SK-N-SH treated with all-trans-retinoic acid at 6 μM for 48 hours (cell line): ENCODE data around the gene ID3.
A peak's percentile ranks its signal among the peaks of the same experiment; 100 is the strongest.

Source experiments
- ATAC-seq: fragments of 200-7000 bp; cut with Tn5 transposase; 3 replicates; pipeline ENCODE4 v1.9.1; 2020; ENCODE audit warnings: mild to moderate bottlenecking, moderate library complexity
- BACH2 ChIP-seq: fragments of 250-450 bp; sonication (Bioruptor Pico); IDR thresholded peaks from 2 replicates; pipeline ENCODE4 v1.9.0; 2021; ENCODE audit warnings: mild to moderate bottlenecking, borderline replicate concordance
- GLIS3 ChIP-seq: fragments of 250-450 bp; sonication (Bioruptor Pico); IDR thresholded peaks from 2 replicates; pipeline ENCODE4 v1.5.0; 2020; ENCODE audit warnings: mild to moderate bottlenecking, moderate library complexity
- PATZ1 ChIP-seq: fragments of 250-450 bp; sonication (Bioruptor Pico); IDR thresholded peaks from 2 replicates; pipeline ENCODE4 v1.8.0; 2020; ENCODE audit warnings: mild to moderate bottlenecking, moderate library complexity, borderline replicate concordance
- PPARA ChIP-seq: fragments of 250-450 bp; sonication (Bioruptor Pico); IDR thresholded peaks from 2 replicates; pipeline ENCODE4 v1.5.0; 2020; ENCODE audit warnings: mild to moderate bottlenecking, borderline replicate concordance
- TCF4 ChIP-seq: fragments of 250-450 bp; sonication (Bioruptor Pico); IDR thresholded peaks from 2 replicates; pipeline ENCODE4 v1.8.0; 2021; ENCODE audit warnings: mild to moderate bottlenecking, moderate library complexity, borderline replicate concordance
- TOX ChIP-seq: fragments of 250-450 bp; sonication (Bioruptor Pico); IDR thresholded peaks from 2 replicates; pipeline ENCODE4 v1.8.0; 2021; ENCODE audit warnings: mild to moderate bottlenecking, moderate library complexity, borderline replicate concordance
- TSHZ2 ChIP-seq: fragments of 250-450 bp; sonication (Bioruptor Pico); IDR thresholded peaks from 2 replicates; pipeline ENCODE4 v1.5.0; 2020; ENCODE audit warnings: mild to moderate bottlenecking, moderate library complexity
- ZFP3 ChIP-seq: fragments of 250-450 bp; sonication (Bioruptor Pico); IDR thresholded peaks from 2 replicates; pipeline ENCODE4 v1.5.0; 2020; ENCODE audit warnings: mild to moderate bottlenecking, moderate library complexity
- ZNF565 ChIP-seq: fragments of 450-650 bp; formaldehyde crosslinking; conservative IDR thresholded peaks from 2 replicates; pipeline ENCODE4 v1.5.0; 2020; ENCODE audit warnings: low read depth, mild to moderate bottlenecking, moderate library complexity
- ZNF70 ChIP-seq: fragments of 450-650 bp; formaldehyde crosslinking; IDR thresholded peaks from 2 replicates; pipeline ENCODE4 v1.5.0; 2020; ENCODE audit warnings: mild to moderate bottlenecking, moderate library complexity
- ZNF8 ChIP-seq: fragments of 450-650 bp; formaldehyde crosslinking; IDR thresholded peaks from 2 replicates; pipeline ENCODE4 v1.5.0; 2020; ENCODE audit warnings: mild to moderate bottlenecking, moderate library complexity

Gene ID3

GRCh38 chr1:23562137-23562876 is 3.0 kb upstream of the ID3 start:
- peak; percentile 68 for ATAC-seq
- TF ChIP-seq ZNF565 (CRISPR knock-in tag): no peak
- peak; percentile 57; the same call in 1 of the 2 replicates for TF ChIP-seq TCF4 (CRISPR knock-in tag)
- peak; percentile 6; the same call in 1 of the 2 replicates for TF ChIP-seq ZNF70
- TF ChIP-seq ZFP3: peak; percentile 13; the same call in 1 of the 2 replicates
- no peak for TF ChIP-seq GLIS3
- no peak for TF ChIP-seq PATZ1 (CRISPR knock-in tag)
- TF ChIP-seq TSHZ2 (CRISPR knock-in tag): peak; percentile 19; the same call in 1 of the 2 replicates

DNA sequence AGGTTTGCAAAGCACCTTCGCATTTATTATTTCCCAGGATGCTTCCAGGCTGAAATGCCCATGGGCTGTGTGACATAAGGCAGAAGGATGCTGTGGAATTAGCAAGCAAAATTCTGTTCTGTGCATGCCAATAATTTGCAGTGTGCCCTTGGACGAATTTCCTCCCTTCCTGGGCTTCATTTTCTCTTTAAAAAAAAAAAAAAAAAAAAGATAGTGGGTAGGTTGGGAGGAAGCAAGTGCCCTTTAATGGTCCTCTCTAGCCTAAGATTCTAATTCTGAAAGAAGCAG is 2.5 kb upstream of the ID3 start:
- ATAC-seq: no peak
- no peak for TF ChIP-seq ZNF8
- 0 out of 2 replicates have a peak, but pooled peaks have one; percentile 6 for TF ChIP-seq TSHZ2 (CRISPR knock-in tag)
- TF ChIP-seq, all 23 proteins: peak for 1

DNA sequence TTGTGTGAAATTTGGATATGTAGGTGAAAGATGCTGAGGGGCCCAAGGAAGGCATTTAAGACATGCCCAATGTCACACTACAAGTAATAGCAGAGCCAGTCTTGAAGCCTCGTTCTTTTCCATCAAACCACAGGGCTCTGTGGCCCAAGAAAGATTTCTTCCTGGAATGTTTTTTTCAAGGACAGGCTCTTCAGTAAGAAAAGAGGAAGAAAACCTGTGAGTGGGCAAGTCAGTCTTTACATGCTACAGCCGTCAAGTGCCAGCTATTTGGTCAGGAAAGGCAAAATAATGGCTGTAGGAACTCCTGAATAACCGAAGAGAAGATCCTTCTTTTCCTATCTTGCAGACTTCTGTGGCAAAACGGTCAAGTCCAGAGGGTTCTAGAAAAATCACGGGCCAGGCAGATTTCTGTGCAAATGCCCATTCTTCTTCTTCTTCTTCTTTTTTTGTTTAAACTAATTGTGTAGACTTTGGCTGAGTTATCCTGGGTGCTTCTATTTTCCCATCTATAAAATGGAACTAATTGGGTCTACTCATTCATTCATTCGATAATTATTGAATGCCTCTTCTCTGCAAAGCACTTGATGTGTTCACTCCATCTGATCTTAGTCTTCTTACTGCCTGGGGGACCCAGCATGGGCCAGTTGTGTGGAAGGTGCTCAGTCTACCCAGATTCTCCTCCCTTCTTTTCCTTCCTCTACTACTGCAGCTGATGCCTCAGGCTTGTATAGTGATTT is 1.9 kb upstream of the ID3 start:
- TF ChIP-seq BACH2 (CRISPR knock-in tag) (no peak), ZNF70 (peak; percentile 44), TSHZ2 (CRISPR knock-in tag) (peak; percentile 31; the same call in 1 of the 2 replicates)
- no peak for ATAC-seq

GRCh38 chr1:23559985-23560741 is 862 bp upstream of the ID3 start:
- no peak for ATAC-seq
- TF ChIP-seq PPARA (CRISPR knock-in tag): 0 out of 2 replicates have a peak, but pooled peaks have one; percentile 39
- 0 out of 2 replicates have a peak, but pooled peaks have one; percentile 8 for TF ChIP-seq PATZ1 (CRISPR knock-in tag)
- no peak for TF ChIP-seq TOX (CRISPR knock-in tag)
- peak; percentile 32; the same call in 1 of the 2 replicates for TF ChIP-seq TCF4 (CRISPR knock-in tag)
